GM12878 (cell line): ENCODE data around the gene DNAAF5. TPM values are rescaled to one million over a fixed set of nuclear protein-coding genes. Genes with fewer than 3 reads are reported as not detected.

ENCODE experiments used
- ATAC-seq: fragments of 200-7000 bp; cut with Tn5 transposase; 3 replicates; pipeline ENCODE4 v1.9.1; 2020; ENCODE audit warnings: mild to moderate bottlenecking, moderate library complexity
- BruUV-seq: library from RNA; stranded (reverse); fragments of 400-500 nt; replicated peaks from 2 replicates; lab custom pipeline; 2021; lab: Mats Ljungman, UMichigan
- CTCF ChIA-PET: fragments of 300-600 bp; sonication (Branson Sonifier 250); formaldehyde crosslinking; extraction: SDS; loops from one replicate; lab custom pipeline; 2021; ENCODE audit warnings: inconsistent platforms; lab: Yijun Ruan, JAX
- POLR2A ChIA-PET: fragments of 350-600 bp; formaldehyde crosslinking; extraction: SDS; loops from one replicate; lab custom pipeline; 2021; ENCODE audit warnings: inconsistent platforms; lab: Charles Lee
- RAD21 ChIA-PET: fragments of 300-600 bp; sonication (Branson Sonifier 250); formaldehyde crosslinking; loops from one replicate; lab custom pipeline; 2023; ENCODE audit warnings: antibody characterized with exemption; ENCODE audit not compliant: unreplicated experiment; lab: Charles Lee
- SMC1A ChIA-PET: fragments of 300-600 bp; sonication (Branson Sonifier 250); formaldehyde crosslinking; loops from one replicate; lab custom pipeline; 2023; ENCODE audit not compliant: unreplicated experiment, uncharacterized antibody; lab: Charles Lee
- DNase-seq: peaks from one replicate; pipeline ENCODE4 v3.0.0-alpha.2; 2011; ENCODE audit warnings: low read depth, low spot score
- FAIRE-seq: peaks from 3 replicates; lab custom pipeline; 2011; peaks lifted over from hg19 to GRCh38; lab: Jason Lieb, UNC
- H2AFZ ChIP-seq: 2 replicates; pipeline ENCODE4 v1.6.0; 2011; ENCODE audit warnings: low read depth, low read length, control low read depth; ENCODE audit not compliant: control insufficient read depth
- H3K27ac ChIP-seq: 2 replicates; pipeline ENCODE4 v1.5.1; 2011; ENCODE audit warnings: control low read depth; ENCODE audit not compliant: control insufficient read depth, insufficient read depth
- H3K27me3 ChIP-seq, 2 experiments: replicated peaks in 1 of 2; 2 replicates each; pipeline versions ENCODE4 v1.6.0 to v1.6.1; 2011; ENCODE audit warnings: low read length in 1 of 2; ENCODE audit not compliant: control insufficient read depth in 2 of 2, insufficient read depth in 2 of 2
- H3K36me3 ChIP-seq, 2 experiments: 2 replicates each; pipeline ENCODE4 v1.5.1; 2011; ENCODE audit warnings: low read length in 1 of 2; ENCODE audit not compliant: control insufficient read depth in 2 of 2, insufficient read depth in 2 of 2
- H3K4me1 ChIP-seq: 2 replicates; pipeline ENCODE4 v1.6.1; 2011; ENCODE audit warnings: mild to moderate bottlenecking, low read length, moderate library complexity, mixed read lengths; ENCODE audit not compliant: control insufficient read depth, insufficient read depth
- H3K4me2 ChIP-seq: 2 replicates; pipeline ENCODE4 v1.6.0; 2011; ENCODE audit warnings: control low read depth; ENCODE audit not compliant: control insufficient read depth, insufficient read depth
- H3K4me3 ChIP-seq: fragments of 200-600 bp; sonication (generic); 2 replicates; pipeline ENCODE4 v1.5.1; 2016
- H3K79me2 ChIP-seq: 2 replicates; pipeline ENCODE4 v1.6.0; 2011; ENCODE audit warnings: low read length; ENCODE audit not compliant: control insufficient read depth, insufficient read depth
- H3K9ac ChIP-seq: 2 replicates; pipeline ENCODE4 v1.8.0; 2011; ENCODE audit warnings: low read length, control low read depth, mixed read lengths; ENCODE audit not compliant: control insufficient read depth, insufficient read depth
- H3K9me3 ChIP-seq: replicated peaks from 3 replicates; pipeline ENCODE4 v1.5.1; 2011; ENCODE audit warnings: mild to moderate bottlenecking, low read length; ENCODE audit not compliant: control insufficient read depth, insufficient read depth
- H4K20me1 ChIP-seq: 2 replicates; pipeline ENCODE4 v1.6.0; 2011; ENCODE audit not compliant: control insufficient read depth, insufficient read depth
- BRCA1 ChIP-seq: IDR thresholded peaks from 2 replicates; pipeline ENCODE4 v1.6.1; 2011; ENCODE audit warnings: low read depth, low read length, improper control_type of control experiment
- CHD1 ChIP-seq: IDR thresholded peaks from 2 replicates; pipeline ENCODE4 v1.6.1; 2012; ENCODE audit warnings: low read depth, low read length, improper control_type of control experiment
- CHD4 ChIP-seq: fragments of 200-600 bp; sonication (generic); IDR thresholded peaks from 2 replicates; pipeline ENCODE4 v1.6.1; 2016; ENCODE audit warnings: mild to moderate bottlenecking
- CREB1 ChIP-seq: IDR thresholded peaks from 2 replicates; pipeline ENCODE4 v1.6.1; 2012; ENCODE audit warnings: low read depth, mild to moderate bottlenecking, inconsistent platforms
- FOS ChIP-seq: IDR thresholded peaks from 3 replicates; pipeline ENCODE4 v1.6.1; 2011; ENCODE audit warnings: borderline replicate concordance; ENCODE audit not compliant: insufficient read length; ENCODE audit errors: extremely low read depth
- MEF2B ChIP-seq: fragments of 450-650 bp; IDR thresholded peaks from 2 replicates; pipeline ENCODE4 v1.6.1; 2018; ENCODE audit warnings: mild to moderate bottlenecking, moderate library complexity; ENCODE audit not compliant: partially characterized antibody, poor library complexity, severe bottlenecking
- NBN ChIP-seq: fragments of 450-650 bp; IDR thresholded peaks from 2 replicates; pipeline ENCODE4 v1.6.1; 2016
- NFYA ChIP-seq: IDR thresholded peaks from 2 replicates; pipeline ENCODE4 v1.6.1; 2011; ENCODE audit warnings: low read depth, mild to moderate bottlenecking, low read length, improper control_type of control experiment, borderline replicate concordance
- RAD21 ChIP-seq: IDR thresholded peaks from 2 replicates; pipeline ENCODE4 v1.6.1; 2011; ENCODE audit warnings: mild to moderate bottlenecking, low read depth, low read length, moderate library complexity; ENCODE audit not compliant: insufficient read depth
- SIN3A ChIP-seq: IDR thresholded peaks from 2 replicates; pipeline ENCODE4 v1.6.1; 2012; ENCODE audit warnings: low read depth, low read length, improper control_type of control experiment
- SMC3 ChIP-seq: IDR thresholded peaks from 2 replicates; pipeline ENCODE4 v1.6.1; 2011; ENCODE audit warnings: low read length, improper control_type of control experiment, borderline replicate concordance
- STAT1 ChIP-seq: fragments of 450-650 bp; conservative IDR thresholded peaks from 2 replicates; pipeline ENCODE4 v1.6.1; 2014; ENCODE audit warnings: antibody characterized with exemption, mild to moderate bottlenecking
- YY1 ChIP-seq: IDR thresholded peaks from 2 replicates; pipeline ENCODE4 v1.6.1; 2011; ENCODE audit warnings: low read depth, mild to moderate bottlenecking, low read length
- ZNF207 ChIP-seq: fragments of 450-650 bp; IDR thresholded peaks from 2 replicates; pipeline ENCODE4 v1.6.1; 2014; ENCODE audit warnings: antibody characterized with exemption, mild to moderate bottlenecking, borderline replicate concordance
- ZNF384 ChIP-seq: IDR thresholded peaks from 2 replicates; pipeline ENCODE4 v1.6.1; 2012; ENCODE audit warnings: low read depth, mild to moderate bottlenecking, low read length, improper control_type of control experiment, borderline replicate concordance
- ZZZ3 ChIP-seq: IDR thresholded peaks from 2 replicates; pipeline ENCODE4 v1.6.1; 2011; ENCODE audit warnings: low read depth; ENCODE audit not compliant: control insufficient read depth, insufficient read length
- WGBS: methylation state at CpG from one replicate; pipeline ENCODE4 v1.1.6; 2016; ENCODE audit warnings: low lambda C conversion rate; ENCODE audit not compliant: insufficient replicate concordance, insufficient coverage; ENCODE audit errors: missing lambda C conversion rate; 5-methylcytosine and 5-hydroxymethylcytosine counted together
- in situ Hi-C: fragments of 300-500 bp; cut with MboI; formaldehyde crosslinking; loops from 9 replicates; pipeline ENCODE4 v1.14.3; 2018; ENCODE audit warnings: mixed read lengths
- intact Hi-C: fragments of 100-400 bp; cut with micrococcal nuclease; formaldehyde crosslinking; loops from one replicate; pipeline ENCODE4 v1.14.2; 2022; ENCODE audit not compliant: unreplicated experiment
- polyA plus RNA-seq, 11 experiments: library from polyadenylated mRNA; depleted of rRNA in 4 of 11; unstranded in 6 of 11; stranded (reverse) in 5 of 11; fragments of >200 nt; fragmentation: Nextera tagmentation in 4 of 11; fragmentation: Illumina TruSeq in 1 of 11; extraction: Ambion mirVana in 4 of 11; extraction: Trizol in 1 of 11; gene quantifications; 1 replicate in 1 of 11; 2 replicates in 10 of 11; pipeline versions ENCODE4 v1.2.1 to v1.2.3, GENCODE V29; 2011 to 2016; ENCODE audit warnings: inconsistent platforms in 2 of 11, missing spikeins in 2 of 11, low read depth in 1 of 11
- total RNA-seq, 4 experiments: library from RNA; depleted of rRNA in 3 of 4; stranded (reverse); fragments of >200 nt in 3 of 4; fragmentation: Illumina TruSeq in 1 of 4; extraction: Trizol in 1 of 4; gene quantifications; 2 replicates each; pipeline versions ENCODE4 v1.2.1 to v1.2.3, GENCODE V29; 2013 to 2021
- TF ChIP-seq, protein P1 (sequence below): IDR thresholded peaks from 2 replicates; pipeline ENCODE4 v1.6.1; 2012; ENCODE audit warnings: low read length, inconsistent platforms
- TF ChIP-seq, protein P2 (sequence below): IDR thresholded peaks from 2 replicates; pipeline ENCODE4 v1.6.1; 2011; ENCODE audit warnings: borderline replicate concordance, low read depth, mild to moderate bottlenecking, moderate library complexity, low read length; ENCODE audit not compliant: insufficient read depth, poor library complexity, severe bottlenecking
- TF ChIP-seq, protein P3 (sequence below): fragments of 150-350 bp; IDR thresholded peaks from 2 replicates; pipeline ENCODE4 v1.6.1; 2014; ENCODE audit warnings: mild to moderate bottlenecking, low read depth, low read length

The DNAAF5 gene
- total and polyA plus RNA-seq, 10 of the 15 experiments (the other 5 are each of a cell fraction or from before 2014, with no cell fraction given) = 1.8 to 38.3 (median 9.2) TPM

DNA sequence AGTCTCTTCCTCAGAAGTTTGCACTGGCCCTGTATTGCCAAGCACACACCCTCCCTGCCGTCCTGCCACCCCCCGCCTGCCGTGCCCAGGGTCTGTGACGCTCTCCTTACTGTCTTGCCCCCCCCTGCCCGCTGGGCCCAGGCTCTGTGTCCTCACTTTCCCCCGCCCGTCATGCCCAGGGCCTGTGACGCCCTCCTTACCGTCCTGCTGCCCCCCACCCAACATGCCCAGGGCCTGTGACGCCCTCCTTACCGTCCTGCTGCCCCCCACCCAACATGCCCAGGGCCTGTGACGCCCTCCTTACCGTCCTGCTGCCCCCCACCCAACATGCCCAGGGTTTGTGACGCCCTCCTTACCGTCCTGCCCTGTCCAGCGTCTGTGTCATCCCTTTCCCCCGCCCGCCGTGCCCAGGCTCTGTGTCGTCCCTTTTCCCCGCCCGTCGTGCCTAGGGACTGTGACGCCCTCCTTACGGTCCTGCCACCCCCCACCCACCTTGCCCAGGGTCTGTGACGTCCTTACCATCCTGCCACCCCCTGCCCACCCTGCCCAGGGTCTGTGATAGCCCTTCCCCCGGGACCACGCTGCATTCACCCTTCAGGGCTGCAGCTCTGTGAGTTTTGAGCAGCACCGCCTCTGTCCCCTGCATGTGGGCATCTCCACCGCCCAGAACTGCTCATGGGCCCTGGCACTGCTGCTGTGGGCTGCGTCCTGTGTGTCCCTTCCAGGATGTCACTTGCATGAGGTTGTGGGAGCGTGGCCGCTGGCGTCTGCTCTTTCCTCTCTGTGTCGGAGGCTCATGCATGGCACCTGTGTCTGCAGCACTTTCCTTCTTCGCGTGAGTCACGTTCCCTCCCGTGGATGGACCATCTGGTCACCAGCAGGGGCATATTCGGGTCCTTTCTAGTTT lies 19.9 kb downstream of the DNAAF5 start:
- ChIA-PET POLR2A (no interaction called here), SMC1A (no interaction called here), CTCF (no interaction called here), RAD21 (no interaction called here)
- Histone ChIP-seq H3K9me3 (no peaks in the 10 kb centered on the region; the same call in 2 of the 3 replicates), H3K27me3 (no peaks in the 10 kb centered on the region), H3K36me3 (peaks cover 9% of the 10 kb centered on the region in 2 experiments; a peak in 3 of 4 replicates), H3K79me2 (no peaks in the 10 kb centered on the region), H3K27ac (no peak overlapping the region), H3K4me3 (no peak overlapping the region), H3K9ac (no peak overlapping the region), H2AFZ (no peak overlapping the region), H4K20me1 (no peaks in the 10 kb centered on the region; the same call in 1 of the 2 replicates), H3K4me2 (no peak overlapping the region), H3K4me1 (no peaks in the 10 kb centered on the region)
- DNase-seq = no peak
- no peak for FAIRE-seq
- no TSS peak for BruUV-seq
- in situ Hi-C loops (no loop called here), intact Hi-C loops (no loop called here)
- 97% methylated on average over 30 of the region's 40 CpGs for WGBS
- TF ChIP-seq, protein P1, sequence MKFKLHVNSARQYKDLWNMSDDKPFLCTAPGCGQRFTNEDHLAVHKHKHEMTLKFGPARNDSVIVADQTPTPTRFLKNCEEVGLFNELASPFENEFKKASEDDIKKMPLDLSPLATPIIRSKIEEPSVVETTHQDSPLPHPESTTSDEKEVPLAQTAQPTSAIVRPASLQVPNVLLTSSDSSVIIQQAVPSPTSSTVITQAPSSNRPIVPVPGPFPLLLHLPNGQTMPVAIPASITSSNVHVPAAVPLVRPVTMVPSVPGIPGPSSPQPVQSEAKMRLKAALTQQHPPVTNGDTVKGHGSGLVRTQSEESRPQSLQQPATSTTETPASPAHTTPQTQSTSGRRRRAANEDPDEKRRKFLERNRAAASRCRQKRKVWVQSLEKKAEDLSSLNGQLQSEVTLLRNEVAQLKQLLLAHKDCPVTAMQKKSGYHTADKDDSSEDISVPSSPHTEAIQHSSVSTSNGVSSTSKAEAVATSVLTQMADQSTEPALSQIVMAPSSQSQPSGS = no peak
- TF ChIP-seq CREB1 = no peak
- TF ChIP-seq CHD4 = no peak
- no peak for TF ChIP-seq NFYA
- no peak for TF ChIP-seq SMC3
- no peak for TF ChIP-seq ZNF207
- no peak for TF ChIP-seq NBN
- no peak for TF ChIP-seq FOS
- no peak for TF ChIP-seq CHD1
- TF ChIP-seq, protein P2, sequence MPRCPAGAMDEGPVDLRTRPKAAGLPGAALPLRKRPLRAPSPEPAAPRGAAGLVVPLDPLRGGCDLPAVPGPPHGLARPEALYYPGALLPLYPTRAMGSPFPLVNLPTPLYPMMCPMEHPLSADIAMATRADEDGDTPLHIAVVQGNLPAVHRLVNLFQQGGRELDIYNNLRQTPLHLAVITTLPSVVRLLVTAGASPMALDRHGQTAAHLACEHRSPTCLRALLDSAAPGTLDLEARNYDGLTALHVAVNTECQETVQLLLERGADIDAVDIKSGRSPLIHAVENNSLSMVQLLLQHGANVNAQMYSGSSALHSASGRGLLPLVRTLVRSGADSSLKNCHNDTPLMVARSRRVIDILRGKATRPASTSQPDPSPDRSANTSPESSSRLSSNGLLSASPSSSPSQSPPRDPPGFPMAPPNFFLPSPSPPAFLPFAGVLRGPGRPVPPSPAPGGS = no peak
- TF ChIP-seq RAD21 = no peak
- TF ChIP-seq YY1 = no peak
- no peak for TF ChIP-seq ZZZ3
- TF ChIP-seq, protein P3, sequence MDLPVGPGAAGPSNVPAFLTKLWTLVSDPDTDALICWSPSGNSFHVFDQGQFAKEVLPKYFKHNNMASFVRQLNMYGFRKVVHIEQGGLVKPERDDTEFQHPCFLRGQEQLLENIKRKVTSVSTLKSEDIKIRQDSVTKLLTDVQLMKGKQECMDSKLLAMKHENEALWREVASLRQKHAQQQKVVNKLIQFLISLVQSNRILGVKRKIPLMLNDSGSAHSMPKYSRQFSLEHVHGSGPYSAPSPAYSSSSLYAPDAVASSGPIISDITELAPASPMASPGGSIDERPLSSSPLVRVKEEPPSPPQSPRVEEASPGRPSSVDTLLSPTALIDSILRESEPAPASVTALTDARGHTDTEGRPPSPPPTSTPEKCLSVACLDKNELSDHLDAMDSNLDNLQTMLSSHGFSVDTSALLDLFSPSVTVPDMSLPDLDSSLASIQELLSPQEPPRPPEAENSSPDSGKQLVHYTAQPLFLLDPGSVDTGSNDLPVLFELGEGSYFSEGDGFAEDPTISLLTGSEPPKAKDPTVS = no peak
- TF ChIP-seq MEF2B = no peak
- TF ChIP-seq STAT1 = no peak
- TF ChIP-seq BRCA1 = no peak
- no peak for TF ChIP-seq SIN3A
- no peak for TF ChIP-seq ZNF384
- no peak for ATAC-seq
